Neural progenitor cell (in vitro differentiated cells): ENCODE results near the gene PSMA7. TPM values are rescaled to one million over a fixed set of nuclear protein-coding genes. Genes with fewer than 3 reads are reported as not detected.
A peak's percentile ranks its signal among the peaks of the same experiment; 100 is the strongest.

ENCODE experiments used
- DNase-seq: peaks from one replicate; pipeline ENCODE4 v3.0.0-alpha.2; 2016; ENCODE audit warnings: low spot score
- H2AFZ ChIP-seq: fragments of 200-600 bp; sonication (generic); replicated peaks from 2 replicates; pipeline ENCODE4 v1.6.1; 2016; ENCODE audit warnings: antibody characterized with exemption
- H3F3A ChIP-seq: fragments of 200-600 bp; sonication (generic); 2 replicates; pipeline ENCODE4 v1.6.1; 2016; ENCODE audit warnings: antibody characterized with exemption, low read depth
- H3K27ac ChIP-seq: fragments of 200-600 bp; sonication (generic); 2 replicates; pipeline ENCODE4 v1.5.1; 2016; ENCODE audit warnings: mild to moderate bottlenecking
- H3K27me3 ChIP-seq: fragments of 200-600 bp; sonication (generic); 2 replicates; pipeline ENCODE4 v1.6.1; 2016; ENCODE audit warnings: mild to moderate bottlenecking, moderate library complexity
- H3K36me3 ChIP-seq: fragments of 200-600 bp; sonication (generic); 2 replicates; pipeline ENCODE4 v1.5.1; 2016
- H3K4me1 ChIP-seq: fragments of 200-600 bp; sonication (generic); 2 replicates; pipeline ENCODE4 v1.6.1; 2016; ENCODE audit warnings: mixed run types
- H3K4me2 ChIP-seq: fragments of 200-600 bp; sonication (generic); 2 replicates; pipeline ENCODE4 v1.6.1; 2016
- H3K4me3 ChIP-seq: fragments of 200-600 bp; sonication (generic); 2 replicates; pipeline ENCODE4 v1.5.1; 2016
- H3K79me2 ChIP-seq: fragments of 200-600 bp; sonication (generic); 2 replicates; pipeline ENCODE4 v1.6.1; 2016; ENCODE audit warnings: low read depth
- H3K9ac ChIP-seq: fragments of 200-600 bp; sonication (generic); 2 replicates; pipeline ENCODE4 v1.6.1; 2016
- H3K9me3 ChIP-seq: fragments of 200-600 bp; sonication (generic); 2 replicates; pipeline ENCODE4 v1.5.1; 2016; ENCODE audit warnings: low read depth
- H4K20me1 ChIP-seq: fragments of 200-600 bp; sonication (generic); 2 replicates; pipeline ENCODE4 v1.6.1; 2016; ENCODE audit warnings: low read depth
- H3K27ac Mint-ChIP-seq: 3 replicates; pipeline ENCODE4 v1.8.0; 2021; ENCODE audit warnings: mixed read lengths
- H3K27me3 Mint-ChIP-seq: 2 replicates; pipeline ENCODE4 v1.8.0; 2022; ENCODE audit warnings: low read depth, mild to moderate bottlenecking, inconsistent platforms, moderate library complexity, mixed read lengths; ENCODE audit not compliant: insufficient read depth
- H3K36me3 Mint-ChIP-seq: 3 replicates; pipeline ENCODE4 v1.8.0; 2021; ENCODE audit warnings: mixed read lengths
- H3K4me1 Mint-ChIP-seq: 3 replicates; pipeline ENCODE4 v1.8.0; 2021; ENCODE audit warnings: mixed read lengths
- H3K4me3 Mint-ChIP-seq: 3 replicates; pipeline ENCODE4 v1.8.0; 2021; ENCODE audit warnings: mild to moderate bottlenecking, moderate library complexity, mixed read lengths
- H3K9me3 Mint-ChIP-seq: 3 replicates; pipeline ENCODE4 v1.8.0; 2020; ENCODE audit warnings: mixed read lengths
- CTCF ChIP-seq: fragments of 200-600 bp; sonication (generic); IDR thresholded peaks from 2 replicates; pipeline ENCODE4 v1.5.1; 2017; ENCODE audit warnings: antibody characterized with exemption, mild to moderate bottlenecking
- EZH2 ChIP-seq: fragments of 200-600 bp; sonication (generic); IDR thresholded peaks from 2 replicates; pipeline ENCODE4 v1.6.1; 2017; ENCODE audit warnings: antibody characterized with exemption, mild to moderate bottlenecking, moderate library complexity
- EZH2phosphoT487 ChIP-seq: fragments of 200-600 bp; sonication (generic); IDR thresholded peaks from 2 replicates; pipeline ENCODE4 v1.6.1; 2017; ENCODE audit warnings: antibody characterized with exemption
- total RNA-seq: library from RNA; depleted of rRNA; stranded (reverse); fragments of >200 nt; gene quantifications from 2 replicates; pipeline ENCODE4 v1.2.3, GENCODE V29; 2015; ENCODE audit warnings: low replicate concordance

The PSMA7 gene
- total RNA-seq, 1 donor from 2014 or later = 237 TPM

- Mint-ChIP-seq H3K4me3 (no peak overlapping the region), H3K27ac (no peak overlapping the region), H3K4me1 (no peaks in the 10 kb centered on the region), H3K36me3 (no peaks in the 10 kb centered on the region), H3K9me3 (no peaks in the 10 kb centered on the region), H3K27me3 (peaks cover 10% of the 10 kb centered on the region)
- H3K27ac ChIP-seq = no peak overlapping the region
- H3K27me3 ChIP-seq = no peaks in the 10 kb centered on the region
- H3K4me1 ChIP-seq = no peaks in the 10 kb centered on the region
- no peaks in the 10 kb centered on the region for H3K79me2 ChIP-seq
- no peak overlapping the region for H3K9ac ChIP-seq
- H3K4me3 ChIP-seq = no peak overlapping the region
- H3K9me3 ChIP-seq = no peaks in the 10 kb centered on the region
- no peak overlapping the region for H2AFZ ChIP-seq
- no peaks in the 10 kb centered on the region for H3F3A ChIP-seq
- no peak for DNase-seq
- H4K20me1 ChIP-seq = no peaks in the 10 kb centered on the region
- TF ChIP-seq EZH2phosphoT487 (no peak), EZH2 (no peak), CTCF (no peak)
- H3K36me3 ChIP-seq = no peaks in the 10 kb centered on the region
- no peak overlapping the region for H3K4me2 ChIP-seq
These were observed 55.6 kb downstream of the PSMA7 start for GRCh38 chr20:62087632-62088031.

- H3F3A ChIP-seq = no peaks in the 10 kb centered on the region
- H3K9ac ChIP-seq = no peak overlapping the region
- no peak overlapping the region for H3K27ac ChIP-seq
- no peaks in the 10 kb centered on the region for H3K9me3 Mint-ChIP-seq
- no peak overlapping the region for H3K27ac Mint-ChIP-seq
- H3K4me2 ChIP-seq = no peak overlapping the region
- H2AFZ ChIP-seq = peak overlapping the region; percentile 22
- no peaks in the 10 kb centered on the region for H3K9me3 ChIP-seq
- no peak overlapping the region for H3K4me3 ChIP-seq
- H3K4me3 Mint-ChIP-seq = no peak overlapping the region
- peak; percentile 24 for DNase-seq
- H4K20me1 ChIP-seq = no peaks in the 10 kb centered on the region
- H3K36me3 Mint-ChIP-seq = no peaks in the 10 kb centered on the region
- no peak for TF ChIP-seq EZH2phosphoT487
- H3K79me2 ChIP-seq = no peaks in the 10 kb centered on the region
- no peaks in the 10 kb centered on the region for H3K4me1 Mint-ChIP-seq
- peaks cover 9% of the 10 kb centered on the region for H3K27me3 Mint-ChIP-seq
- H3K36me3 ChIP-seq = no peaks in the 10 kb centered on the region
- no peaks in the 10 kb centered on the region for H3K27me3 ChIP-seq
- H3K4me1 ChIP-seq = no peaks in the 10 kb centered on the region
These were observed 56.0 kb downstream of the PSMA7 start for GRCh38 chr20:62087227-62087626.

Other genes starting within 250 kb of the PSMA7 start
- gene TAF4, start 77.5 kb downstream of the PSMA7 start, total RNA-seq = 9.9 and 10.8 TPM in 2 replicates
- 52.6 and 82.1 TPM in 2 replicates for gene LSM14B, start 20.9 kb downstream of the PSMA7 start, total RNA-seq
- 25.5 and 26.1 TPM in 2 replicates for gene SS18L1, start 375 bp upstream of the PSMA7 start, total RNA-seq
- 16.2 and 19.2 TPM in 2 replicates for gene MTG2, start 39.6 kb upstream of the PSMA7 start, total RNA-seq
- gene HRH3, start 76.9 kb upstream of the PSMA7 start, total RNA-seq = 0.09 and 1.7 TPM in 2 replicates
- 28.4 and 35.7 TPM in 2 replicates for gene OSBPL2, start 95.1 kb upstream of the PSMA7 start, total RNA-seq
- 52.3 and 96.3 TPM in 2 replicates for gene ADRM1, start 159.6 kb upstream of the PSMA7 start, total RNA-seq
- 12.1 and 63.9 TPM in 2 replicates for gene LAMA5, start 223.9 kb upstream of the PSMA7 start, total RNA-seq
- gene RPS21, start 243.7 kb upstream of the PSMA7 start, total RNA-seq = 1,629 and 1,765 TPM in 2 replicates